GM15510 (cell line): ENCODE results near the gene FNIP2.

Source experiments
- POLR2A ChIP-seq: IDR thresholded peaks from 3 replicates; pipeline ENCODE4 v1.6.1; 2011; ENCODE audit warnings: borderline replicate concordance; ENCODE audit not compliant: insufficient read length; ENCODE audit errors: extremely low read depth

Gene FNIP2

GRCh38 chr4:158836002-158836369, 67.2 kb downstream of the FNIP2 start:
- no peak for TF ChIP-seq POLR2A

- TF ChIP-seq POLR2A: no peak
Observed at GRCh38 chr4:158836828-158837449, 68.1 kb downstream of the FNIP2 start.

- no peak for TF ChIP-seq POLR2A
Observed at GRCh38 chr4:158837527-158838141, 68.8 kb downstream of the FNIP2 start.

GRCh38 chr4:158840131-158840530, 71.3 kb downstream of the FNIP2 start:
- TF ChIP-seq POLR2A: no peak

- no peak for TF ChIP-seq POLR2A
Observed at GRCh38 chr4:158841540-158841939, 72.7 kb downstream of the FNIP2 start.

GRCh38 chr4:158845311-158846041, 76.7 kb downstream of the FNIP2 start:
- no peak for TF ChIP-seq POLR2A

GRCh38 chr4:158847535-158847934, 78.7 kb downstream of the FNIP2 start:
- no peak for TF ChIP-seq POLR2A

GRCh38 chr4:158849681-158850080, 80.9 kb downstream of the FNIP2 start:
- TF ChIP-seq POLR2A: no peak

- TF ChIP-seq POLR2A: no peak
Observed at GRCh38 chr4:158850371-158850770, 81.5 kb downstream of the FNIP2 start.

GRCh38 chr4:158850800-158851644, 82.2 kb downstream of the FNIP2 start:
- TF ChIP-seq POLR2A: no peak

- no peak for TF ChIP-seq POLR2A
Observed at GRCh38 chr4:158854236-158854635, 85.4 kb downstream of the FNIP2 start.

- TF ChIP-seq POLR2A: no peak
Observed at GRCh38 chr4:158856852-158857251, 88.0 kb downstream of the FNIP2 start.

- no peak for TF ChIP-seq POLR2A
Observed at GRCh38 chr4:158857951-158858350, 89.1 kb downstream of the FNIP2 start.

GRCh38 chr4:158858410-158859199, 89.8 kb downstream of the FNIP2 start:
- TF ChIP-seq POLR2A: no peak
